GM13977 (cell line): Measurements from ENCODE around the gene CAMKK1.

Source experiments
- DNase-seq: peaks from one replicate; pipeline ENCODE4 v3.0.0; 2012; ENCODE audit warnings: low spot score
- CTCF ChIP-seq: IDR thresholded peaks from 2 replicates; pipeline ENCODE4 v1.5.1; 2012; ENCODE audit warnings: mild to moderate bottlenecking, control low read depth; ENCODE audit not compliant: insufficient read depth; ENCODE audit errors: extremely low read depth, missing control alignments
- in situ Hi-C: fragments of 300-500 bp; cut with MboI; formaldehyde crosslinking; loops from one replicate; pipeline ENCODE4 v1.12.0; 2022; ENCODE audit warnings: low sequenced_read_pairs, low pct_unique_long_range_greater_than_20kb, mixed read lengths, inconsistent platforms; ENCODE audit not compliant: unreplicated experiment

CAMKK1 gene

GRCh38 chr17:3905017-3905520 is 12.2 kb upstream of the CAMKK1 start:
- in situ Hi-C loops = no loop called here
- DNase-seq = no peak
- TF ChIP-seq CTCF = no peak

GRCh38 chr17:3904501-3904900 is 11.6 kb upstream of the CAMKK1 start:
- no peak for DNase-seq
- in situ Hi-C loops = no loop called here
- no peak for TF ChIP-seq CTCF

- in situ Hi-C loops = no loop called here
- no peak for TF ChIP-seq CTCF
- no peak for DNase-seq
Measured at GRCh38 chr17:3903881-3904290, 11.0 kb upstream of the CAMKK1 start.

GRCh38 chr17:3903051-3903825 is 10.4 kb upstream of the CAMKK1 start:
- DNase-seq = no peak
- in situ Hi-C loops = no loop called here
- TF ChIP-seq CTCF = no peak

GRCh38 chr17:3900646-3901045 is 7.8 kb upstream of the CAMKK1 start:
- no peak for DNase-seq
- in situ Hi-C loops = no loop called here
- TF ChIP-seq CTCF = no peak

GRCh38 chr17:3897731-3898130 is 4.9 kb upstream of the CAMKK1 start:
- in situ Hi-C loops = no loop called here
- TF ChIP-seq CTCF = no peak
- no peak for DNase-seq
